Stimulated activated CD8-positive, alpha-beta memory T cell treated with anti-CD3 and anti-CD28 coated beads, Interleukin-15, amount 100 ng/mL, for 1 hour (primary cell): ENCODE data around the gene ACOT7.
A peak's percentile ranks its signal among the peaks of the same experiment; 100 is the strongest.

Experiments
- DNase-seq: peaks from one replicate; pipeline ENCODE4 v3.0.0-alpha.2; 2020; ENCODE audit warnings: low read depth

ACOT7 gene

DNA sequence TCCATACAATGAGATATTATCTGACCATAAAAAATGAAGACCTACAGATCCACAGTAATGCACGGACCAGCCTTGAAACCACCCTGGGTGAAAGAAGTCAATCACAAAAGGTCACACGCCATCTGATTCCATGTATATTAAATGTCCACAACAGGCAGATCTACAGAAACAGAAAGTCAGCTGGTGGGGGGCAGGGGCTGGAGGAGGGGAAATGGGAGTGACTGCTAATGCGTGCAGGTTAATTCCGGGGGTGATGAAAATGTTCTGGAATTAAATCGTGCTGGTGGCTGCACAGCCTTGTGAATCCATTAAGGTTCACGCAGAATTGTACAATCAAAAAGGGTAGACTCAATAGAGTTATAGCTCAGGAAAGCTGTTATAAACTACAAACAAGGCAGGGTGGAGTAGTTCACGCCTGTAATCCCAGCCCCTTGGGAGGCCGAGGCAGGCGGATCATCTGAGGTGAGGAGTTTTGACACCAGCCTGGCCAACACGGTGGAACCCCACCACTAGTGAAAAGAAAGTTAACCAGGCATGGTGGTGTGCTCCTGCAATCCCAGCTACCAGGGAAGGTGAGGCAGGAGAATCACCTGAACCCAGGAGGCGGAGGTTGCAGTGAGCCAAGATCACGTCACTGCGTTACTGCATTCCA lies 32.3 kb downstream of the ACOT7 start:
- DNase-seq, result no peak

DNA sequence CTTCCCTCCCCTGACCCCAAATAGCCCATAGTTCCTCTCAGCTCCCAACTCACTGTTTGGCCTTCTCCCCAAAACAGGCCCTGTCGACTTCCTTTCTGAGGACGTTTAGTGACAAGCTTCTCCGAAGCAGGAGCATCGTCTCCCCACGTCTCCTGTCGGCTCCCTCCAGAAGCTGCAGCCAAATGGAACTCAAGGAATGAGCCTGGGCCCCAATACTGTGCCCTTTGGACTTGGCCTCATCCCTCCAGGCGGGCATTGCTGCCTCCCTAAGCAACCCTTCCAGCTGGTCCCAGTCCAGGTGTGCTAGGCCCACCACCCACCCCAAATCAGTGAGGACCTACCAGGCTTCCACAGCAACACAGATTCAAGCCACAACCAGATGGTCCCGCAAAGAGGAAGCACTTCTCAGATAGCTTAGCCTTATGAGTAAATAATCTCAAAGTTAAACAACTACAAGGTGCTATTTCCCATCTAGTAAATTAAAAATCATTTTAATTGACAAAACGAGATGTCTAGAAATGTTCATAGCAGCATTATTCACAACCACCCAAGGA lies 33.0 kb downstream of the ACOT7 start:
- no peak for DNase-seq

DNA sequence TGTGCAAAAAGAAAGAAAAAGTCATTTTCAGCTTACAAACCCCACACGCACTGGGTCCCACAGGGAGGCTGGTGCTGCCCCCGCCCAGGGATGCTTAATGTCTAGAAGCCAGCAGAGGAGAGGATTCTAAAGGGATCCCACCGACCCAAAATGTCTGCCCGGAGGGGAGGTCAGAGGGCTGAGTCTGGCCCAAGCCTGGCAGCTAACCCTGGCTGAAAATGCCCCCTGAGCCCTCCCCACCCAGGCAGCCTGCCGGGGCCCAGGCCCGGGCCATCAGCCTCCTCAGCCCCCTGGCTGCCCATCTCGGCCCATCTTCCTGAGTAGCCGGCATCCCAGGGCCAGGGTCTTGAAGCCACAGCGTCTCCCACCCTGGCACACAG lies 33.5 kb downstream of the ACOT7 start:
- DNase-seq, result no peak

DNA sequence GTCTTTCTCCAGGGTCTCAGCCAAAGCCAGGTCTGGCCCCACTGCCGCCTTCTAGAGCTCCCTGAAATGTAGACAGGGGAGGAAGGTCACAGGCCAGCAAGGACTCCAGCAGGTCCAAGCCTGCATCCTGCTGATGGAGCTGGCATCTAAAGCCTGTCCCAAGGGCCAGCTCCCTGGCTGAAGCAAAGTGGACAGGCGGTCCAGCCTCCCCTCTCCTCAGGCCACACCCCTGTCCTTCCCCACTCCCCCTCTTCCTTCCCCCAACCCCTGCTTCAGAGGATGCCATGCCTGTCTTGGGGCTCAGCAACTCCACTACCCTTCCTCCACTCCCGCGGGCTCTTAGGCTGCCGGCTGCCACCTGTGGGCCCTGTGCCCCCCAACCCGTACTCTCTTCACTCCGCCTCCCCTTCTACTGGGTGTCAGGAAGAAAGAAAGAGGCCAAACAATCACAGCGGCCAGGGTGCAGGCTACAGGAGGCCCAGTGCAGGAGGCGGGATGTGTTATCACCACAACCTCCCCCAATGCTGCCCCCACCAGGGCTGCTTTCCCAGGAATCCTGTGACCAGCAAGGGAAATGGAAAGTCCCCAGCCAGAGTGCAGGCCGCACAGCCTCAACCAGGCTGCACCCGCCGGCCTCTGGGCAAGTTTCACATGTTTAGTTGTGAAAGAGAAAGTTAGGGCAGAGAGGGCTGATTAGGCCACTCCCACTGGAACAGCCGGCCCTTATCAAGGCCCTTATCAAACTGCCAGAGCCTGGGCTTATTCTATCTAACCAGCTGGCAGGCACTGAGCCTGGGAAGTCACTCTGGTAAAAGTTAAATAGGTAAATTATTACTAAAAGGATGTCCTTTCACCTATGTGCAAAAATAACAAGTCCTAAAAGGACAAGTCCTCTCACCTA lies 34.1 kb downstream of the ACOT7 start:
- peak; percentile 32 for DNase-seq

DNA sequence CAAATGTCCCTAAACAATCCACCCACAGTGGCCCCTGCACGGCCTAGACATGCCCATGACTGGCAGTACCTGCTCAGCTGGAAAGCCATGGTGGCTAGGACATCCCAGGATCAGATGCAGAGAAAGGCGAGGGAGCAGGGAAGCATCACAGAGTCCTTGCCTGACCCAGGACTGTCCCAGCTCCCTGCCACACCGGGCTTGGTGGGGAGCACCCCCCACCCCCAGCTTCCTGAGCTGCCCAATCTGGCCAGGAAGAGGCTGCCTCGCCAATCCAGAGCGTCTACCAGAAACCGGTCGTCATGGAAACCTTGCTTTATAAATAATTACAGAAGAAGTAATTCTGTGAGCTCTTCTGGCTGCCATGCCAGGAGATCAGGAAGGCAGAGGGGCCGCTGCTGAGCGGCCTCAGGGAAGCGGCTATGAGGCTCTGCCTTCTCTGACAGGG lies 34.8 kb downstream of the ACOT7 start:
- no peak for DNase-seq

DNA sequence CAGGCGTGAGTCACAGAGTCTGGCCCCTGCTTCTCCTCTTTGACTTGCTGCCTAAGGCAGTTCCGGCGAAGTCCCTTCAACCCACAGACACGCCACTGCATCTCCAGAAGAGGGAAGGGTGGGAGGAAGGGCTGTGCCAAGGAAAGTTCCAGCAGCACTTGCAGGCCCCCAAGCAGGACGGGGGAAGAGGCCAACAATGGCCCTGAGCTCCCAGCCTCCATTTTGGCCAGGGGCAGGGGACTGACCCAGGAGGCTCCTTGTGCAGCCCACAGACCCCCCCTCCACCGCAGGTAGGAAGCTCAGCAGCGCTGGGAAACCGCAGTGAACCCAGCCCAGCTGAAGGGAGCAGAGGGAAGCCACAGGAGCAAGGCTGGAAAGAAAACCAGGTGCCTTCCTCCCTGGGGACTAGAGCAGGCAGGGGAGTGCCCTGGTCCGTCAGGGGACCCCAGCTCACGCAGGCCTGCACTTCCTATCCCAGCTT lies 35.4 kb downstream of the ACOT7 start:
- DNase-seq, result no peak

DNA sequence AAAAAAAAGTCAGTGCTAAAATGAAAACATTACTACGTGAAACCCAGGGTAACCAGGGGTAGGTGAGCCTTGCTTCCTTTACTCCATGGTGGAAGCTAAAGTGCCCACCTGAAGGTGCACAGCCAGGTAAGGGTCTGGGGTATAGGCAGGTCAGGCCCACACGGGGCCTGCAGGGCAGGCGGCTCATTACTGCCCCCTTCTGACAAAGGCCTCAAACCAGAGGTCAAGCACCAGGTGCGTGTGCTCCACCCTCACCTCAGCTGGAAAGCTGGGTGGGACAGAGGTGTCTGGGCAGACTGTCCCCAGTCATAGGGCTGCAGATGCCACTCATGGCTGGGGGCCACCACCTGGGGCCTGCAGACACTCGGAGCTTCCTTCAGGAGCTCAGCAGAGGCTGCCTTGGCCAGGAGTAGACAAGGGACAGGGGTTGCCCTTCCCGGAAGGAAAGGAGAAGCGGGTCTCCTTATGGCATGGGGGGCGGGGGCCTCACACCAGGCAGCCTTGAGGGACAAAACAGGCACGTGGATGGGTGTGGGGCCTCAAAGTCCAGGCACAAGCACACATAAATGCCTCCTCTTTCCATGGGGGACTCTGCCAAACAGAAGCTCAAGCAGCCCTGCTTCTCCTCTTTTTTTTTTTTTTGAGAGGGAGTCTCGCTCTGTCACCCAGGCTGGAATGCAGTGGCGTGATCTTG lies 36.2 kb downstream of the ACOT7 start:
- DNase-seq, result no peak

DNA sequence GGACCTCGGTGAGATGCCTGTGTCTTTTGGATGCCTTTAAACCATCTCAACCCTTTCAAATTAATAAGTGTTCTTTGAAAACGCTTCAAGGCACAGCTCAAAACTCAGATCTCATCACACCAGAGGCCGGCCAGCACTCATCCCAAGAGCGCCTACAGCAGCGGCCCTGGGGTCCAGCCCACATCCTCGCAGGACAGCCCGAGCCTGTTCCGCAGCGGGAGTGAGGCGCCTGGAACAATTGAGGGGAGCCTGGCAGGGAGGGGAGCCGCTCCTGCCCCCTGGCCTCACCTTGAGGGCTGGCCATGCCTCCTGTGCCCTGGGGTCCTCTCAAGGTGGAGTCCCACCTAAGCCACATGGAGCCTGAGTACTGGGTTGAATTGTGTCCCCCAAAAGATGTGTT lies 37.9 kb downstream of the ACOT7 start:
- no peak for DNase-seq

DNA sequence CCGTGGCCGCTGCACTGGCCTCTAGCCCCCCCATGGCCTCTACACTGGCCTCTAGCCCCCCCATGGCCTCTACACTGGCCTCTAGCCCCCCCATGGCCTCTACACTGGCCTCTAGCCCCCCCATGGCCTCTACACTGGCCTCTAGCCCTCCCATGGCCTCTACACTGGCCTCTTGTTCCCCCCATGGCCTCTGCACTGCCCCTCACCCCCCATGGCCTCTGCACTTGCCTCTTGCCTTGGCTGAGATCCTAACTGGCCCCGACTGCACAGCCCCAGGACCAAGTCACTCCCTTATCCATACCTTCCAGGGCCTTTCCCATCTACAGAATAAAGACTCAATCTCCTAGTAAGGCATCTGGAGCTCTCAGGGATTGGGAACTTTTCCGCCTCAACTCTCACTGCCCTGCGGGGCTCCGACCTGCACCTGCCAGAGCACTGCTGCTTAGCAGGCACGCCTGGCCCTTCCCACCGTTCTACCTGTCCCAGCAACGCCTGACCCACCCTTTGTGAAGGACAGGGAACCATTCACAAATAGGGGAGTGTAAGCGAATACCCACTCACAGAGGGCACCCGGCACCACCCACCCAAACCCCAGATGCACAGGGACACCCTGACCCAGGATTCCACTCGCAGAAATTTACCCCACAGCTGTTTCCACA lies 38.8 kb downstream of the ACOT7 start:
- no peak for DNase-seq

DNA sequence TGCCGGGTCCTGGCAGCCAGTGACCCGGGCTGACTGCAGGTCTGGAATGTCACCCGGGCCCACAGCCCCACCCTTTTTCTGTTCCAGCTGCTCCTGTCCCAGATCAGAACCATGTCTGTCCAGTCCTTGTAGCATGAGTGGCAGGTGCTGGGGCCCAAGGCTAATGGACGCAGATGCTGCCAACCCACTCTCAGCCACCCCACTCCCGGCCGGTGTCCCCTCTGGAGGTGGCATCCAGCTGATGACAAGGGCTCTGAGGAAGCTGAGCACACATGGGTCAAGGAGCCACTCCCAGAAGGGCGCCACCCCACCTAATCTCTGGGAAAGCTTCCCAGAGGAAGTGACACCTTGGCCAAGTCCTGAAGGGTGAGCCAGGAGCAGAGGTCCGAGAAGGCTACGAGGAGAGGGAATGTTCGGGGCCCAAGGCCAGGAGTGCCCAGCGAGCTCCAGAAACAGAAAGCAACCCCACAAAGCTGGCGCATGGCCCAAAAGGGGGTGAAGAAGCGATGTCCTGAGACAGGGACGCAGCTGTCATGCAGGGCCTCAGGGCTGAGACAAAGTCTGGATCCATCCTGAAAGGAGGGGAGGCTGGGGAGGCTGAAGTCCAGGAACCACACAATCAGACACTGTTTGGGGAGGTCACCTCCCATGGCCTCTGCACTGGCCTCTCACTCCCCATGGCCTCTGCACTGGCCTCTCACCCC lies 39.5 kb downstream of the ACOT7 start:
- no peak for DNase-seq

DNA sequence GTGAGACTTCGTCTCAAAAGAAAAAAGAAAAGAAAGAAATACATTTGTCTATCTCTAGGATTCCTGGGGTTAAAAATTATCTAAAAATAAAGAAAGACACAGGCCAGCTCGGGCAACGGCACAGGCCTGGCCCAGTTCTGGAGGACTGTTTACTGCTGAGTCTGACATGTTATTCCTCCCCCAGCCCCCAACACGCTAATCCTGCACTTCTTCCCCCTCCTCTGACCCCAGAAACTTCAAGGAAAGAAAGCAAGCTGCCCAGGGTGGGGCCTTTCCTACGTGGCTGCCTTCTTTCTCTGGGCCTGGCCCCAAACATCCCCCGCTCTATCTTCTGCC lies 40.0 kb downstream of the ACOT7 start:
- no peak for DNase-seq

DNA sequence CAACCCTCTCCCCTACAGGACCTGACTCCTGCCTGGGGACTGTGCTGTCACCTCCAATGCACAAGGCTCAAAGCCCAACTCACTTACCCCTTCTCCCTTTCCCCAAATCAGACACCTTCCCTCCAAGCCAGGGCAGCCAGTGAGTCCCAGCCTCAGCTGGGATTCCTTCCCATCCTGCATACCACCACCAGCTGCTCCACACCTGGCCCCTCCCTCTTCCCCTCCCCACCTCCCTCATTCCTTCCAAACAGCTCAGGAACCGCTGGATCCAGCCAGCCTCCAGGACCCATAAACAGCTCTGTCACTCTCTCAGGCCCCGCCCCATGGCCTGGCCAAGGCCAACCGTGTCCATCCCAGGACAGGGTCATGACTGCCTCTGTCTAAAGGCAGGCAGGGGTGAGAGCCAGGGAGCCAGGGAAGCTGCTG lies 41.4 kb downstream of the ACOT7 start:
- DNase-seq, result no peak

DNA sequence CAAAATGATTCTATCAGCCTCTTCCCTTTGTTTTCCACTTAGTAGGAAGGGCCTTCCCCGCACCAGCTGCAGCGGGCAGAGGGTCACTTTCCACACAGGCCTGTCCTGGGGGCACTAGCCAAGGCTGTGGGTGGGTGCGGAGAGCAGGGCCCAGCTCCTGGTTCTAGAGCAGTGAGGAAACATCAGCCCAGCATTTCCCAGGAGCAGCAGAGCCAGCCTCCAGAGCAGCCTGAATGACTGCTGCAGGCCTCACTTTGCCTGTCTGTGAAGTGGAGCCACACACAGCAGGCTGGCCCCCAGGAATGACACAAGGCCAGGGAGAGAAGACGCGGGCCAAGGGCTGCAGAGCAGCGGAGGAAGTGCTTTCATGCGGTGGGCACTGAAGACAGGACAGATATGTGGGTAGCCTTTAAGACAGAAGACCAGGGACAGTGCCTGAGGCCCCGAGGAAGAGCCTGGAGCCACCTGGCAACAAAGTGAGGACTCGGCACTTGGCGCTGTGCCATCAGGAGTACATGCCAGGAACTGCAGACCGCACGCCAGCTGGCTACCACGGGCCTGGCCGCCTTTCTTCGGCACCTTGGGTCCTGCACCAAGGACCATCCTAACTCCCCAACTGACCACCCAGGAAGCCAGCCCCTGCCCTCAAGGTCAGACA lies 42.0 kb downstream of the ACOT7 start:
- DNase-seq, result no peak

DNA sequence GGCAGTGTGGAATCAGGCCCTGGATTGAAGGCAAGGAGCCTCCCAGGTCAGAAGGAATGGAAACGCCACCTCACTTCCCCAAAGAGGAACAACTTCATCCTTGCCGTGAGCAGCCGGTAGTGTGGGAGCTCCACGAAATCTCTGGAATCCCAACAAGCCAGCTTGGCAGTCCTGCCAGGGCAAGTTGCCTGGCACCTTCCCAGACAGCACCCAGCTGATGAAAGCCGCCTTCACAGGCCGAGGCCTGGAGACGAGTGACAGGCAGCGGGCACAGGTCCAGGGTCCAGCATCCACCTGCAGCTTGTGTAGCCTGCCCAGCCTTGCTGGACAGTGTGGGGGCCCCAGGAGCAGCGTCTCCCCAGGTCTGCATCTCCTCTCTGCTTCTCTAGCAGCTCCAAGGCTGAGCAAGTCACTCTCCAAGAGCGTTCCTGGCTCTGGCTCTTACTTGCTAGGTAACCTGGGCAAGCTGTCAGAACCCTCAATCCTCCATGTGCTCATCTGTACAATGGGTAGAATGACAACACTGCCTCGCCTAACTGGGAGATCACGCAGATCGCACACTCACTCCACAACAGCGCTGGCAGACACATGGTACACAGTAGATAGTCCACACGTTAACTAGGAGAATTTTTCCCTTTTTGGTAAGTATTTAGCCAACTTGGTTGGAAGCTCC lies 43.0 kb downstream of the ACOT7 start:
- no peak for DNase-seq

DNA sequence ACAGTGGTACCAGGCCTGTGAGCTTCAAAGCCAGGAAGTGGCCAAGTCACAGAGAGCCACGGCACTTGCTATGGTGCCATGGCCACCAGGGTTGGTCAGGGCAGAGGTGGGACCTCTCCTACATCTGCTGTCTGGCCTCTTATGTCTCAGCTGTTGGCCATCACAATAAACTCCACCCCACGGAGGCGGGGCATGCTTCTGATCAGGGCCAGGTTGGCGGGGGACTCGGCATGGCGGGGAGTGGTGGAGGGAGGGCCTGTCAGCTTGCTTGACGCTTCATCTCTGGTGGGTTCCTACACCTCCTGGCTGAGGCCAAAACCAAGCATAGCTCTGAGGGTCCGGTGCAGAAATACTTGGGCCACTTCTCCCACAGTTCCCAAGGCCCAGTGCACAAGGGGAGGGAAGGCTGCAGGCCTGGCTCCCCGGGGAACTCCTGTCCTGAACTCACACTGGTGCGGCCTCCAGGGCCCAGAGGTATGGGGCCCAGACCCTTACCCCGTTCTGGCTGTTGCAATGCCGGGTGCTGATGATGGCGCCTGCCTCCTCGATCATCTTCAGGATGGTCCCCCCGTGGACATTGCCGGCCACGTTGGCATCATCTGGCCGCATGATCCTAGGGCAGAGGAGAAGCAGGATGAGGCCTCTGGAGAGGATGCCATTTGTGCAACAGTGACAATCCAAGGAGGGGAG lies 44.2 kb downstream of the ACOT7 start:
- no peak for DNase-seq

DNA sequence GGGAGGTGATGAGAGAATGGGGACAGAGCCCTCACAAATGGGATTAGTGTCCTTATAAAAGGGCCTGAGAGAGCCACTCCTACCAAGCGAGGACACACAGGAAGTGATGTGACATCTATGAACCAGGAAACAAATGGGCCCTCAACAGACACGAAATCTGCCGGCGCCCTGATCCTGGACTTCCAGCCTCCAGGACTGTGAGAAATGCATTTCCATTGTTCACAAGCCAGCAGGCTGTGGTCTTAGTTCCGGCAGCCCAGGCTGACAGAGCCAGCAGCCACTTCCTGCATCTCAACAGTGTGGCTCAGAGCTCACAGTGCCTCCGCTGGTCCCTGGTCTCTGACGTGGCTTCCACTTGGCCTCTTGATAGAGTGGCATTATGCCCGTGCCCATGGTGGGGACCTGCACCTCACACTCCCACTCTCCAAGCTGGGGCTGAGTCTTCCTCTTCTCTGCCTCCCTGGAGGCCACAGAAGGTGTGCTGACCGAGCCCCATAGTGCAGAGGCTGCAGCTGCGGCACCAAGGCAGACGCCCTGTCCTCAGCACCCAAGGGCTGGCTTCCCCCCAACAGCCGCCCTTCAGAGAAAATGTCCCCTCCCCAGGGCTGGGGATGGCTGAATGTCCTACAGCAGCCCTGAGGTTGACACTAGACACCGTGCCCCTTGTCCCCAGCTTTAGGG lies 44.9 kb downstream of the ACOT7 start:
- DNase-seq, result peak; percentile 24

DNA sequence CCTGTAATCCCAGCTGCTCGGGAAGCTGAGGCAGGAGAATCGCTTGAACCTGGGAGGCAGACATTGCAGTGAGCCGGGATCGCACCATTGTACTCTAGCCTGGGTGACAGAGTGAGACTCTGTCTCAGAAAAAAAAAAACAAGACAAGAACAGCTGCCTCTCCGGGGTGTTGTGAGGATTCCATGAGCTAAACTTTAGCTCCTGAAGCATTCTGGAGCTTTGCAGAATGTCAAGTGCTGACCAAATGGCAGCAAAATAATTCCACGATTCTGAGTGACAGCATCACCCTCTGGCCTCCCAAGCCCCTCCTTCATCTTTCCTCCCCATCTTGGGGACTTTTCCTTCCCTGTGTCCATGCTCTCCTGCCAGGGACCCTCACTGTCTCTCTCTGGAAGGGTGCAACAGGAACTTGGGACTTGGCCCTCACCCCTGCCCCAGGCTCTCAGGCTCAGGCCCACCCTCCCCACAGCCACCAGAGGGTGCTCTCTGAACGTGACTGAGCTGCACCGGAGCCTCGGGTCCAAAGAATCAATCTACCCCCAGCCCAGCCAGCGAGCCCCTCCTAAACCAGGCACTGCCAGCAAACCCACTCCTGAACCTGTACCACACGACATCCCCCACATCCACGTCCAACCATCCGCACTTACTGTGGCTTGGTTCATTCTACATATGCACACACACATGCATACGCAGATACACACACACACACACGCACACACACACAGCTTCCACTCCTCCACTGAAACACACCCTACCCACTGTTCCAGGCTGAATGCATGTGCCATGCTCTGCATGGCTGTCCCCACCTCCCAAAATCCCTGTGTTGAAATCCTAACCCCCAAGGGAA lies 45.7 kb downstream of the ACOT7 start:
- peak; percentile 43 for DNase-seq

DNA sequence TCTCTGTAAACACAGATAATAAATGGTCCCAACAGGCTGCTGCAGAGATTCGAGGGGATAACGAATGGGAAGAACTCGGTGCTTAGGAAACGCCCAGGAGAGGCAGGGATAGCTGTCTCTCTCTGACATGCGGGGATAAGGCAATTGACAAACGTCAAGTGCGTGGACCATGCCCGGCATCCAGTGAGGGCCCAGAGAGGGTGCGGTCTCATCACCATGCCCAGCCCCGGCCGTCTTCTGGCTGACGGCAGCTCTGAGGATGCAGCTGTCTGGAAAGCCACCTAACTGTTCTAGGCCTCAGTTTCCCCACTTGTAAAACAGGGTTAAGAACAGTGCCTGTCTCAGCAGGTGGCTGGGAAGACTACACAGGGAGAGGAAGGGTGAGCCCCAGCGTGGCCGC lies 48.1 kb downstream of the ACOT7 start:
- DNase-seq, result no peak
